Activated CD4-positive, alpha-beta T cell treated with anti-CD3 and anti-CD28 coated beads, Interleukin-2, amount 10 ng/mL, durations not matched to agents 24 days and 14 days (primary cell): Measurements from ENCODE around the gene RNF126. TPM values are rescaled to one million over a fixed set of nuclear protein-coding genes. Genes with fewer than 3 reads are reported as not detected.

Source experiments
- DNase-seq: peaks from one replicate; pipeline ENCODE4 v3.0.0; 2022
- H3K27ac Mint-ChIP-seq: one replicate; pipeline ENCODE4 v1.8.0; 2022; ENCODE audit warnings: mild to moderate bottlenecking, mixed read lengths
- H3K27me3 Mint-ChIP-seq: one replicate; pipeline ENCODE4 v1.8.0; 2022; ENCODE audit warnings: mixed read lengths
- H3K36me3 Mint-ChIP-seq: one replicate; pipeline ENCODE4 v1.8.0; 2022; ENCODE audit warnings: low read depth, mild to moderate bottlenecking, mixed read lengths
- H3K4me1 Mint-ChIP-seq: one replicate; pipeline ENCODE4 v1.8.0; 2021; ENCODE audit warnings: mixed read lengths
- H3K4me3 Mint-ChIP-seq: one replicate; pipeline ENCODE4 v1.8.0; 2022; ENCODE audit warnings: mild to moderate bottlenecking, moderate library complexity, mixed read lengths
- H3K9me3 Mint-ChIP-seq: one replicate; pipeline ENCODE4 v1.8.0; 2021; ENCODE audit warnings: mixed read lengths
- intact Hi-C: fragments of 100-400 bp; cut with micrococcal nuclease; formaldehyde crosslinking; loops from one replicate; pipeline ENCODE4 v1.15.1; 2023
- total RNA-seq: library from RNA; stranded (reverse); gene quantifications from 2 replicates; pipeline ENCODE4 v1.2.3, GENCODE V29; 2022

Gene RNF126
- total RNA-seq, 1 donor from 2014 or later: 109 TPM

DNA sequence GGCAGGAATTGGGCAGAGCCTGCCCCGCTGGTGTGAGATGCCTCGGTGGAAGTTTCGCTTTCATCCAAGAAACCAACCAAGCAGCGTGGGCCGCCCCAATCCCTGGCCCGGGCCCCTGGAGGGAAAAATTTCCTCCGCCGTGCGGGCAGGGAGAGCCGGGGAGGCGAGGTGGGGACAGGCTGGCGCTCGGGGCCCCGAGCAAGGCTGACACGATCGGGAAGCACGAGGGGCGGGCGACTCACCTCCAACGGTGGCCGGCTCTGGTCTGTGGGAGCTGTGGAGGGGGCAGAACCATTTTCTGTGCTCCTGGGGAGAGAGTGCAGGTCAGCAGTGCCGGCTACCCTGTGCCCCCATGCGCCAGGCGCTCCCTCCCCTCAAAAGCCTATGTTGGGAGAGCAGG lies 11.0 kb downstream of the RNF126 start:
- Mint-ChIP-seq H3K9me3 (no peaks in the 10 kb centered on the region), H3K4me3 (no peak overlapping the region), H3K4me1 (peaks cover 2% of the 10 kb centered on the region), H3K36me3 (peaks cover 32% of the 10 kb centered on the region), H3K27ac (no peak overlapping the region), H3K27me3 (no peaks in the 10 kb centered on the region)
- DNase-seq: no peak
- intact Hi-C loops: no loop called here

DNA sequence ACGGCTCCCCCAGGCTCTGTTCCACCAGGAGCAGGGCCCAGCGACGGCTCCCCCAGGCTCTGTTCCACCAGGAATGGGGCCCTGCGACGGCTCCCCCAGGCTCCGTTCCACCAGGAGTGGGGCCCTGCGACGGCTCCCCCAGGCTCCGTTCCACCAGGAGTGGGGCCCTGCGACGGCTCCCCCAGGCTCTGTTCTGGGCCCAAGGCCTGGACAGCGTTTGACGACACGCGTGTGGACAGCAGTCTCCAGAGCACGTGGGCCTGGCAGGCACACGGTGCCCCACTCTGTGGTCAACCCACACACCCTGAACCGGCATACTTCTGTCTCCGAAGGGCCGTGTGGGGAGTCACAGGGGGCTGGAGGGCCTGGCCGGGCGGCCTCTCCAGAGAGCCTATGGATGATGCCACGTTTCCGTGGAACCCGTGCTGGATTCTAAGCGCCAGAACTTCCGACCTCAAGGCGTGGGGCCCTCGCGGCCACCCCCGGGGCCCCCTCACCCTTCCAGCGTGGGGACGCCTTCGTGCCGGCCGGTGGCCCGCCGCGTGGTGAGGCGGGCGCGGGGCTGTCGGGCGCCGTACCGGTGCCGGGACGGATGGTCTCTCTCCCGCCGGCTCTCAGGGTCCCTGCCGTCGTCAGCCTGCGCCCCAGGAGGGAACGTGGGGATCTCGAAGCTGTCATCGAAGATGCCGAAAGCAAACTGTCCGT lies 11.7 kb downstream of the RNF126 start:
- Mint-ChIP-seq H3K27me3 (no peaks in the 10 kb centered on the region), H3K36me3 (peaks cover 33% of the 10 kb centered on the region), H3K4me1 (peaks cover 2% of the 10 kb centered on the region), H3K9me3 (no peaks in the 10 kb centered on the region), H3K4me3 (no peak overlapping the region), H3K27ac (no peak overlapping the region)
- intact Hi-C loops: no loop called here
- no peak for DNase-seq

DNA sequence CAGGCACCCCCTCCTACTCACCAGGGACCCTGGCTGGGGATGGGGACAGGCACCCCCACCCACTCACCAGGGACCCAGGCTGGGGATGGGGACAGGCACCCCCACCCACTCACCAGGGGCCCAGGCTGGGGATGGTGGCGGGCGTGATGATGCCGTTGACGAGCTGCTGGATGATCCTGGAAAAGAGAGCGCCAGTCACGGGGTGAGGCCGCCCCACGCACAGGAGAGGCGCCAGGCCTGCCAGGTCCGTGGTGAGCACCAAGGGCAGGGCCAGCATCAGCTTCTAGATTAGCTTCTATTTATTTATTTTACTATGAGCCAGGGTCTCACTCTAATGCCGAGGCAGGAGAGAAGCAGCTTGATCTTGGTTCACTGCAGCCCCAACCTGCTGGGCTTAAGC lies 12.9 kb downstream of the RNF126 start:
- Mint-ChIP-seq H3K9me3 (no peaks in the 10 kb centered on the region), H3K27me3 (no peaks in the 10 kb centered on the region), H3K4me3 (no peak overlapping the region), H3K36me3 (peaks cover 28% of the 10 kb centered on the region), H3K27ac (no peak overlapping the region), H3K4me1 (no peaks in the 10 kb centered on the region)
- intact Hi-C loops: no loop called here
- no peak for DNase-seq

DNA sequence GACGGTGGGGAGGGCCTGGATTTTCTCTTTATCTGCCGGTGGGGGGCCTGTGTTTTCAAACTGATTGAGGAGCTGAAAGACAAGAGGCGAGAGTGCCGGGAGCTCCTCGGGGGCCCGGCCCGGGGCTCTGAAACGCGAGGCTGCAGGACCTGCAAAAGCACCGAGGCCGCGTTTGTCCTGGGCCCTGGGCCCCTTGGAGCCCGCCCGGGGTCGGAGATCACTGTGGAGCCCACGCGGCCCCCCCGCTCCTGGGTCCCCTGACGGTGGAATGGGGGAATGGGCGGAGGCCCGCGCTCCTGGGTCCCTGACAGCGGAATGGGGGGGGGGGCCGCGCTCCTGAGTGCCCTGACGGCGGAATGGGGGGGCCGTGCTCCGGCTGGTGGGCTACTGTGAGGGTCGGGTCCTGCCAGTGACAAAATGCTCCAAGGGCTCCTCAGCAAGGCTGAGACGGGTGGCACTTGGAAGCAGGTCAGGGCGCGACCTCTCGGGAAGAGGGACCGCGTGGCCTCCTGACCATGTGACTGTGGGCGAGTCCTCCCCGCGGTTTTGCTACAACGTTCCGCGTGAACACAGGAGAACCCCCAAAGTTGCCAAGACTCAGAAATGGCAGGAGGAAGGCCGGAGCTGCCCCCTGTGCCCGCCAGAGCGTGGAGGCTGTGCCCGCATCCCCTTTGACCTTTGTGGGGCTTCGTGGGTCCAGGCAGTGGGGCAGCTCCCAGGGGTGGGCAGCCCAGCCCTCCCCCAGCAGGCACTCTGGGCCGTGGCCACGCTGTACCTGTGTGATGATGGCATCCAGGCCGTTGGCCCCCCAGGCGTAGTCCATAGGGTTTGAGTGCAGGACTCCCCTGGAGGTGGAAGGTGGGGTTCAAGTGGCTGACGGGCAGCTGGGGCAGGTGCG lies 13.9 kb downstream of the RNF126 start:
- peaks cover 27% of the 10 kb centered on the region for H3K36me3 Mint-ChIP-seq
- H3K9me3 Mint-ChIP-seq: no peaks in the 10 kb centered on the region
- no peaks in the 10 kb centered on the region for H3K4me1 Mint-ChIP-seq
- no peak for DNase-seq
- no peak overlapping the region for H3K27ac Mint-ChIP-seq
- intact Hi-C loops: no loop called here
- H3K27me3 Mint-ChIP-seq: no peaks in the 10 kb centered on the region
- H3K4me3 Mint-ChIP-seq: no peak overlapping the region

DNA sequence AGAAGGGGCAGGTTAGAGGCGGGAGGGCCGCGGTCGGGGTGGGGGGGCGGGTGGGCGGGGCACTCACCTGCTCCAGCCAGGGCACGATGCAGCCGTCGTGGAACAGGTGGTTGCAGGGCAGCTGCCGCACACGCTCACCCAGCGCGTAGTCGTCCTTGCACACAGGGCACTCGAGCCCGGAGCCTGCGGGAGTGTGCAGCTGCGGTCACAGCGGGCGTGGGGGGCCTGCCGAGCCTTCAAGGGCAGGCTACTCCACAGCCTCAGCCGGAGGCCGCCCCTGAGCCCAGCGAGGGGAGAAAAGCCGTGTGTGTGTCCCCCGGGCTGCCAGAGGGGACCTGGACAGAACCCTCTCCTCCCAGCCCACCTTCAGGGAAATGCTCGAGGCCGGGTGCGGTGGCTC lies 14.7 kb downstream of the RNF126 start:
- no peaks in the 10 kb centered on the region for H3K27me3 Mint-ChIP-seq
- no peaks in the 10 kb centered on the region for H3K4me1 Mint-ChIP-seq
- intact Hi-C loops: no loop called here
- no peaks in the 10 kb centered on the region for H3K9me3 Mint-ChIP-seq
- H3K36me3 Mint-ChIP-seq: peaks cover 22% of the 10 kb centered on the region
- no peak overlapping the region for H3K27ac Mint-ChIP-seq
- H3K4me3 Mint-ChIP-seq: no peak overlapping the region
- no peak for DNase-seq

DNA sequence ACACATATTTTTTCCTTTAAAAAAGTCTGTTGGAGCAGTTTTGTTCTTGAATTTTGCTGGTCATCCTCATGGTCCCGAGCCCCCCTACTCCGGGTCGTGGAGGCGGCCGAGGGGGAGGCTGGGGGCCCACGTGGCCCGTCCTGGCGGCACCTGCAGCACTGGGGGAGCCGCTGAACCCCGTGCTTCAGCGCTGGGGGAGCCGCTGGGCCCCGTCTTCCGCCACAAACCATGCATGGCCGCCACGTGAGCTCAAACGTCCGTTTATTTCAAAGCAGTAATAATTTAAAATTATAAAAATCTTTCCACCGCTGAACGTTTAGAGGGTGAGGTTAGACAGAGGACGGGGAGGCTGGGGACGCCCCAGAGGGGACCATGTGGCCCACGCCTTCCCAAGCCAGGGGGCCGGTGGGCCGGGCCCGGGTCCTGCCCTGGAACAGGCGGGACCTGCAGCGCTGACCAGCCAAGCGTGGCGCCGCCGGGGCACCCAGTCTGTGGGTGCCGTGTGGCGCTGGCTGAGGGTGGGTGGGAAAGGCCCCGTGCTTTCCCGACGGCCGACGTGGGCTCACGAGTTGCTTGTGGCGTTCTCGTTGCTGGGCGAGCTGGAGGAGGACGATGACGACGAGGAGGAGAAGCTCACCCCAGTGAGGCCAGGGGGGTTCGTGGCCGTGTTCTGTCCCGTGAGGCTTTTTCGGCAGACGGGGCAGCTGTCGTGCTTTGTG lies 15.3 kb downstream of the RNF126 start:
- H3K27ac Mint-ChIP-seq: no peak overlapping the region
- intact Hi-C loops: no loop called here
- peaks cover 23% of the 10 kb centered on the region for H3K36me3 Mint-ChIP-seq
- H3K4me3 Mint-ChIP-seq: no peak overlapping the region
- H3K27me3 Mint-ChIP-seq: no peaks in the 10 kb centered on the region
- H3K4me1 Mint-ChIP-seq: no peaks in the 10 kb centered on the region
- no peaks in the 10 kb centered on the region for H3K9me3 Mint-ChIP-seq
- DNase-seq: no peak

DNA sequence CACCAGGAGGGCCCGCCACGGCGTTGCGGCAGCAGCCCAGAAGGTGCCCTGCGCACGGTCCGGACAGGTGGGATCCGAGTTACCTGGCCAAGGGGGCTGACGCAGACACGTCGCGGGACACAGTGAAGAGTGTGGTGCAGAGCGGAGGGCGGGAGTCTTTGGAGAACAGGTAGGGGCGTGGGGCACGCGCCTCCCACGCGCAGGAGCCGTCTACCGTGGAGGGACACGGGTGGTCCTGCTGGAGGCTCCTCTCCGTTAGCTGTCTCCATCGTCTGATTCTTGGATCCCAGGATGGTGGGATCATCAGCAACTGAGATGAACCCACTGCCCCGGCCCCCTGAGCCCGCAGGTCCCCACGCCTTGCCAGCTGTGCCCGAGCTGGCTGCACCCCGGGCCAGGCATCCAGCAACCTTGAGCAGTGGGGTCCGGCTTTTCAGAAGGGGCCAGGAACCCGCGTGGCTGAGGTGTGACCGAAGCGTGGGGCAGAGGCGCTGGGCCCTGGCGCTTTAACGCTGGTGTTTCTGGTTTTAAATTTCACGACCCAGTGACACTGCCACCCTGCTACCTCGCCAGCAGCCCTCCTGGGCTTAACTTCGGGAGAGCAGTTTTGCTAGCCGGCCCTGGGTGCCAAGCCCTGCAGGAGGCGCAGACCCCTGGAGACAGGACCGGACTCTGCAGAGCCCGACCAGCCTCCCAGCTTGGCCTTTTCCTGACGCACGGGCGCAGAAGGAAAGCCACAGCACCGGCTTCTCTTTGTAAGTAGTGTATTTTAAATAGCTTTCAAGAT lies 16.0 kb downstream of the RNF126 start:
- H3K36me3 Mint-ChIP-seq: peaks cover 23% of the 10 kb centered on the region
- no peaks in the 10 kb centered on the region for H3K4me1 Mint-ChIP-seq
- intact Hi-C loops: no loop called here
- no peaks in the 10 kb centered on the region for H3K9me3 Mint-ChIP-seq
- no peaks in the 10 kb centered on the region for H3K27me3 Mint-ChIP-seq
- no peak overlapping the region for H3K27ac Mint-ChIP-seq
- no peak overlapping the region for H3K4me3 Mint-ChIP-seq
- DNase-seq: no peak

DNA sequence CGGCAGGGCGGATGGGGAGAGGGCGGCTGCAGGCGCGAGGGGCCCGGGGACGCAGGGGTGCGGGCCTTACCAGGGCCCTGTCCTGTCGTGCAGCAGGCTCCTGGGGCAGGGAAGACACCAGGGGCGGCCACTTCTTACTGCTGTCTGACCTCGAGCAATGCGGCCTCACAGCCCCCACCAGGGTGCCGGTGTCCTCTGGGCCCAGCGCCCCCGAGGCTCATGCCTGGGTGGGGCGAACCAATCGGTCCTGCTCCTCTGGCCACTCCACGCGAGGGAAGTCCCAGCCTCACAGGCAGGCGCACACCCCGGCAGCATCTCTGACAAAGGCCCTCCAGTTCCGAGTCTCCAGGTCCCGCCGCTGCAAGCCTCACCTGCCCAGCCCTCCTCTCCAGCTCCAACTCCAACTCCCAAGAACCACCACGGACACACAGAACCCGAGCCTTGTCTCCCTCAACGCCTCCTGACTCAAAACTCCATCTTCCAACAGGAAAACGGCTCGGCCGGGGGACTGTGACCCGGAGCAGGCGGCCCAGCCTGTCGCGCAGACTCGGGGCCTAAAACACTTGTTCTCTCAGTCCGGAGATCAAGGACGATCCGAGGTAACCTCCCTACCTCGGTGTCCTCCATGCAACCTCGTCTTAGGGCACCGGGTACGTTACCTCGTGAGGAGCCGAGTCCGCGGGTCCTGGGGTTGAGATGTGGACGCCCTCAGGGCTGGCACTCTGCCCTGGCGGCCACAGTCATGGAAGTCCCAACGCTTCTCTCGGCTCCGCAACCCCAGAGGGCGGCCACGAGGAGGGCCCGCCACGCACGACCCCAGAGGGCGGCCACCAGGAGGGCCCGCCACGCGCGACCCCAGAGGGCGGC lies 16.9 kb downstream of the RNF126 start:
- Mint-ChIP-seq H3K36me3 (peaks cover 21% of the 10 kb centered on the region), H3K4me1 (no peaks in the 10 kb centered on the region), H3K4me3 (no peak overlapping the region), H3K27ac (no peak overlapping the region), H3K9me3 (no peaks in the 10 kb centered on the region), H3K27me3 (no peaks in the 10 kb centered on the region)
- intact Hi-C loops: no loop called here
- DNase-seq: no peak

DNA sequence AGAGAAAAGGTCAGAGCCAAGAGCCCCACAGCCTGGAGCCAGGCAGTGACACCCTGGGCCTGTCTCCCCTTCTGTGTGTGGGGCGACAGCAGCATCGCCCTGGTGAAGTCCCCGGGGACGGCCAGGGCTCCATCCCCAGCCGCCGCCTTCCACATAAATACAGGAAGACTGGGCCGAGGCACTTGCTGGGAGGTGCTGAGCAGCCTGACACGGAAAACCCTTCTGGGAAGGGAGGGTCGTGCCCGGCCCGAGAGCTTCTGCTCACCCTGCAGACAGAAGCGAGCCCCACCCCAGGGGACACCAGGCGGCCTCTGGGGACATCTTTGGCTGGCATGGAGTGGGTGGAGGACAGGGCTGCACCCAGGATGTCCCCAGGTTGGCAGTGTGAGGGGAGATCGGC lies 18.2 kb downstream of the RNF126 start:
- H3K27me3 Mint-ChIP-seq: no peaks in the 10 kb centered on the region
- no peak overlapping the region for H3K4me3 Mint-ChIP-seq
- intact Hi-C loops: no loop called here
- no peak for DNase-seq
- no peaks in the 10 kb centered on the region for H3K4me1 Mint-ChIP-seq
- H3K27ac Mint-ChIP-seq: no peak overlapping the region
- no peaks in the 10 kb centered on the region for H3K9me3 Mint-ChIP-seq
- H3K36me3 Mint-ChIP-seq: peaks cover 18% of the 10 kb centered on the region

DNA sequence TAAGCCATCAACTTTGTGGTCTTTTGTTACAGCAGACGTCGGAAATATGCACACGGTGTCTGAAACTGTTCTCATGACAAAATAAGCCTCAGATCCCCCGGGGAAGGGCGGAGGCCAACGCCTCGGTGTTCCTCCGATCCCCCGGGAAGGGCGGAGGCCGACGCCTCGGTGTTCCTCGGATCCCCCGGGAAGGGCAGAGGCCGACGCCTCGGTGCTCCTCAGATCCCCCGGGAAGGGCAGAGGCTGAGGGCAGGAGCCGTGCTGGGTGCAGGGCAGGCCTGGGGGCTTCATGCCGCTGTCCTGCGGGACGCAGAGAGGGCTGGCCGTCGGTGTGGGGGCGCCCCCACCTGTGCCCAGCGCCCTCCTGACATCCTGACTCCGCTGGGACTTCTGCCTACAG lies 18.7 kb downstream of the RNF126 start:
- intact Hi-C loops: no loop called here
- Mint-ChIP-seq H3K27me3 (peaks cover 1% of the 10 kb centered on the region), H3K4me1 (peaks cover 1% of the 10 kb centered on the region), H3K4me3 (no peak overlapping the region), H3K9me3 (no peaks in the 10 kb centered on the region), H3K27ac (no peak overlapping the region), H3K36me3 (peaks cover 18% of the 10 kb centered on the region)
- no peak for DNase-seq

DNA sequence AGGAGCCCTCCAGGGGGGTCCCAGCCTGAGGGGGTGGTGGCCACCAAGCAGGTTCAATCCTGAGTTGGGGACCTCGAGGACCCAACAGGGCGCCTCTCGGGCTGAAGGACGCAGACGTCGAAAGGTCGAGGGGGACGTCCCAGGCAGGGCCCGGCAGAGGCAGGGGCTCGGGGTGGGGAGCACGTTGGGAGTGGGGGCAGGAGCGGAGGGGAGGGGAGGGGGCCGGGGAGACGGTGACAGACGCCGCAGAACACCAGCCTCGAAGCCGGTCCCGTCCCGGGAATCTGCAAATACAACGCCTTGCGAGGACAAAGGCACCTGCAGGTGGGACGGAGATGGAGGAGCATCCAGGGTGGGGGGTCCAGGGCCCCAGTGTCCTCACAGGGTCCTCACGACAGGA lies 19.3 kb downstream of the RNF126 start:
- H3K9me3 Mint-ChIP-seq: no peaks in the 10 kb centered on the region
- intact Hi-C loops: no loop called here
- no peak overlapping the region for H3K4me3 Mint-ChIP-seq
- DNase-seq: no peak
- peaks cover 3% of the 10 kb centered on the region for H3K27me3 Mint-ChIP-seq
- H3K4me1 Mint-ChIP-seq: peaks cover 4% of the 10 kb centered on the region
- no peak overlapping the region for H3K27ac Mint-ChIP-seq
- H3K36me3 Mint-ChIP-seq: peaks cover 15% of the 10 kb centered on the region

DNA sequence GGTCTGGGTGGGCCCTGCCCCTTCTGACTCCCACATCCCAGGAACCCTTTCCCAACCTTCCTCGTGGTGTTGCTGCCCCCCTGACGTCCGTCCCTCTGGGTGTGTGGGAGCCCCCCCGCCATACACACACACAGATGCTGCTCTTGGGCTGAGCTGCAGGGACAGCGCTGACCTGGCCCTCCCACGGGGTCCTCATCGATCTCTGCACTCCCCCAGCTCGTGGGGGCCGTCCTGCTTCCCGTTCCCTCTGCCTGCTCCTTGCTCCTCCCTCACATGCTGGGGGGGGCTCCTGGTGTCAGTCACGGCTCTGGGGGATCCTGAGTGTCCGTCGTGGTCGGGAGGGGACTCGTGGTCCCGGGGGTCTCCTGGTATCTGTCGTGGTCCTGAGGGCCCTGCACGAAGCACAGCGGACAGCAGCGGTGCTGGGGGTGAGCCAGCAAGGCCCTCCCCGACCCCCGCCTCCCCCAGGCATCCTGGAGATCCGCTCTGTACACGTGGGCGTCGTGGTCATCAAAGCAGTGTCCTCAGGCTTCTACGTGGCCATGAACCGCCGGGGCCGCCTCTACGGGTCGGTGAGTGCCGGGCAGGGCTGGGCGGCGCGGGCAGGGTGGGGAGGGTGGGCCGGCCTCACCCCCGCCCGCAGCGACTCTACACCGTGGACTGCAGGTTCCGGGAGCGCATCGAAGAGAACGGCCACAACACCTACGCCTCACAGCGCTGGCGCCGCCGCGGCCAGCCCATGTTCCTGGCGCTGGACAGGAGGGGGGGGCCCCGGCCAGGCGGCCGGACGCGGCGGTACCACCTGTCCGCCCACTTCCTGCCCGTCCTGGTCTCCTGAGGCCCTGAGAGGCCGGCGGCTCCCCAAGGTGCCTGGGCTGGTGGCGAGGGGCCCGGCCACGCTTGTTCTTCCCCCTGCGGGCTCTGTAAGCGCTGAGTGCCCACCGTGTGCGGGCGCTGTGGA lies 20.0 kb downstream of the RNF126 start:
- no peak for DNase-seq
- Mint-ChIP-seq H3K27me3 (peaks cover 3% of the 10 kb centered on the region), H3K4me3 (no peak overlapping the region), H3K9me3 (no peaks in the 10 kb centered on the region), H3K36me3 (peaks cover 12% of the 10 kb centered on the region), H3K4me1 (peaks cover 4% of the 10 kb centered on the region), H3K27ac (no peak overlapping the region)
- intact Hi-C loops: no loop called here
